ENCODE data around the gene FAM161A.

GRCh38 chr2:61799099-61799498 is 54.8 kb downstream of the FAM161A start:
- TF ChIP-seq POLR2AphosphoS5 (IDR thresholded peaks at IDR 0.05; ENCODE audit: low read depth, low read length) (no peak), CTCF (IDR thresholded peaks at IDR 0.05) (no peak), REST (IDR thresholded peaks at IDR 0.05; ENCODE audit: insufficient read depth in 1 of 2, low read depth in 2 of 2, low read length in 1 of 2) (no peak), TCF7L2 (IDR thresholded peaks at IDR 0.05; ENCODE audit: low read depth, low read length) (no peak), SIN3A (IDR thresholded peaks at IDR 0.05; ENCODE audit: borderline replicate concordance, insufficient read depth, low read depth, low read length) (no peak)
